Astrocyte of the spinal cord (primary cell): ENCODE data around the gene RPUSD2.

Source experiments
- DNase-seq: peaks from one replicate; pipeline ENCODE4 v3.0.0; 2011; ENCODE audit warnings: low read depth, low spot score
- H3K4me3 ChIP-seq: 2 replicates; pipeline ENCODE4 v1.5.1; 2011; ENCODE audit warnings: low read depth, mild to moderate bottlenecking, low read length, moderate library complexity
- CTCF ChIP-seq: IDR thresholded peaks from 2 replicates; pipeline ENCODE4 v1.5.1; 2012; ENCODE audit warnings: low read depth, mild to moderate bottlenecking, low read length, inconsistent platforms
- in situ Hi-C: cut with HindIII; loops from 2 replicates; pipeline ENCODE4 v1.10.0; 2017; ENCODE audit warnings: low sequenced_read_pairs

RPUSD2 gene

GRCh38 chr15:40582726-40583246, 13.7 kb downstream of the RPUSD2 start:
- TF ChIP-seq CTCF: no peak
- DNase-seq: peak; percentile 23
- H3K4me3 ChIP-seq: no peak overlapping the region
- in situ Hi-C loops: no loop called here

GRCh38 chr15:40584191-40584590, 15.1 kb downstream of the RPUSD2 start:
- in situ Hi-C loops: no loop called here
- DNase-seq: no peak
- TF ChIP-seq CTCF: no peak
- no peak overlapping the region for H3K4me3 ChIP-seq

- no peak for TF ChIP-seq CTCF
- in situ Hi-C loops: no loop called here
- no peak for DNase-seq
- no peak overlapping the region for H3K4me3 ChIP-seq
These were observed 21.6 kb downstream of the RPUSD2 start for GRCh38 chr15:40590667-40591050.

GRCh38 chr15:40591389-40591788, 22.3 kb downstream of the RPUSD2 start:
- TF ChIP-seq CTCF: no peak
- H3K4me3 ChIP-seq: no peak overlapping the region
- DNase-seq: no peak

GRCh38 chr15:40593165-40593564, 24.1 kb downstream of the RPUSD2 start:
- TF ChIP-seq CTCF: no peak
- DNase-seq: no peak
- H3K4me3 ChIP-seq: no peak overlapping the region
- in situ Hi-C loops: no loop called here

More at GRCh38 chr15:40591389-40591788, 22.3 kb downstream of the RPUSD2 start:
- in situ Hi-C loops: no loop called here

GRCh38 chr15:40593588-40594428, 24.7 kb downstream of the RPUSD2 start, which contains the start of gene KNL1:
KNL1 (plus strand) TSS chr15:40594249; CDS start chr15:40602932, 8,683 bp downstream.
- in situ Hi-C loops: no loop called here
- TF ChIP-seq CTCF: no peak

More at GRCh38 chr15:40593588-40594428, 24.7 kb downstream of the RPUSD2 start, which contains the start of gene KNL1:
- DNase-seq: peak; percentile 97
- peak within 1 kb of the TSS; percentile 95 for H3K4me3 ChIP-seq
